ENCODE results near the gene HINT3. TPM values are rescaled to one million over a fixed set of nuclear protein-coding genes. Genes with fewer than 3 reads are reported as not detected.

HINT3 gene
- total RNA-seq, 1 experiment from 2014 or later: 12.7 TPM

DNA sequence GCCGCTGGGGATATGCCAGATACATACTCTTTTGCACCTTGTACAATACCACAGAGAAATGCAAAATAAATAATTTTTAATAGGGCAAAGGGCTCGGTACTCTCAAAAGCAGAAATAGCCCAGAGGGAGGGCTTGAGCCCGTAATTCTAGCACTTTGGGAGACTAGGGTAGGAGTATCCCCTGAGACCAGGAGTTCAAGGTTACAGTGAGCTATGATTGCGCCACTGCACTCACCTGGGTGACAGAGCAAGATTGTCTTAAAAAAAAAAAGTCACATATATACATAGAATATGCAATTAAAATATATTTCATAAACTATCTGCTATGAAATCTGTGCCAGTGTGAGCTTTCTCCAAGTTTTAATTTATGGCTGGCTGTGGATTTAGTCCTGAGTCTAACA, 29.0 kb downstream of the HINT3 start:
- Histone ChIP-seq H3K9me3 (ENCODE audit: control insufficient read depth in 1 of 2, insufficient read depth in 1 of 2, low read depth in 1 of 2, low read length in 2 of 2) (no peaks in the 10 kb centered on the region), H2AFZ (ENCODE audit: low read depth, low read length, poor library complexity, severe bottlenecking) (peak overlapping the region; percentile 76), H3K4me2 (ENCODE audit: low read length) (peak overlapping the region; percentile 88), H3K79me2 (ENCODE audit: insufficient read depth, low read length) (peaks cover 51% of the 10 kb centered on the region), H3K9ac (ENCODE audit: low read length) (peak overlapping the region; percentile 93), H3K27ac (ENCODE audit: low read depth, low read length) (peak overlapping the region; percentile 81; the same call in 1 of the 2 replicates), H4K20me1 (ENCODE audit: insufficient read depth) (peaks cover 4% of the 10 kb centered on the region; the same call in 1 of the 2 replicates), H3K36me3 (ENCODE audit: control insufficient read depth in 1 of 2, insufficient read depth in 2 of 2, low read length in 2 of 2) (no peaks in the 10 kb centered on the region), H3K4me1 (ENCODE audit: control insufficient read depth in 1 of 2, insufficient read depth in 2 of 2, low read length in 2 of 2) (peaks cover 7 to 39% of the 10 kb centered on the region in 2 experiments), H3K9me2 (ENCODE audit: insufficient read depth) (peaks cover 6% of the 10 kb centered on the region; the same call in 1 of the 2 replicates), H3K4me3 (replicated peaks in 1 of 2; ENCODE audit: low read depth in 1 of 2, low read length in 2 of 2) (peak overlapping the region; percentile 77 to 90), H3K27me3 (ENCODE audit: insufficient read depth, low read length) (no peaks in the 10 kb centered on the region)
- DNase-seq (ENCODE audit: low read depth, low spot score) (no peak), ATAC-seq (no peak)
- CTCF ChIA-PET: interaction anchor here (0.7 to 2.1 kb wide), 5 partner anchors 10 to 1205 kb away, joined by 3 to 11 read pairs (median 9); partner anchors contain the start of gene HINT3
- POLR2A ChIA-PET: interaction anchor here (0.9 to 2.4 kb wide), 3 partner anchors 9 to 204 kb away, joined by 3 to 14 read pairs (median 4); partner anchors contain the start of gene NCOA7
- no TSS peak for BruUV-seq (replicated peaks)
- no peak for TF ChIP-seq RAD21 (IDR thresholded peaks at IDR 0.05; ENCODE audit: low read depth)
- TF ChIP-seq CEBPB (IDR thresholded peaks at IDR 0.05; ENCODE audit: low read depth): peak; percentile 52; the same call in 1 of the 2 replicates
- intact Hi-C loops (cut with micrococcal nuclease): no loop called here
- RAD21 ChIA-PET (ENCODE audit: low non-redundant PET in 1 of 2, low total read pairs in 2 of 2, uncharacterized antibody in 2 of 2, unreplicated experiment in 2 of 2): no interaction called here

DNA sequence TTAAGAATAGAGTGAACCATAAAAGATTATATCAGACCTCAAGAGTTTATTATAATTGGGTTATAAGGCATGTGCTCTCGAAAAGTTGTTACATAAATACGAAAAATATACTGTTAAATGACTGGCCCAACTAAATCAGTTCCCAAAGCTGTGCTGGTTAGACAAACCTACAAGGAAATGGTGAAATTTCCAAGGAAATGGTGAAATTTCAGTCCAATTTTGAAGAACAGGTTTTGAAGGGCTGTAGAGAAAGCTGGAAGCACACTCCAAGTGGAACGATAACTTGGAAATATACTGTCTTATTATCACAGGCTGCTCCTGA, 29.4 kb downstream of the HINT3 start:
- Histone ChIP-seq H3K36me3 (ENCODE audit: control insufficient read depth in 1 of 2, insufficient read depth in 2 of 2, low read length in 2 of 2) (no peaks in the 10 kb centered on the region), H4K20me1 (ENCODE audit: insufficient read depth) (peaks cover 4% of the 10 kb centered on the region; the same call in 1 of the 2 replicates), H3K4me3 (replicated peaks in 1 of 2; ENCODE audit: low read depth in 1 of 2, low read length in 2 of 2) (peak overlapping the region; percentile 77 to 90), H3K27ac (ENCODE audit: low read depth, low read length) (peak overlapping the region; percentile 81), H2AFZ (ENCODE audit: low read depth, low read length, poor library complexity, severe bottlenecking) (peak overlapping the region; percentile 76), H3K27me3 (ENCODE audit: insufficient read depth, low read length) (no peaks in the 10 kb centered on the region), H3K9me2 (ENCODE audit: insufficient read depth) (peaks cover 6% of the 10 kb centered on the region; the same call in 1 of the 2 replicates), H3K4me1 (ENCODE audit: control insufficient read depth in 1 of 2, insufficient read depth in 2 of 2, low read length in 2 of 2) (peaks cover 7 to 39% of the 10 kb centered on the region in 2 experiments), H3K79me2 (ENCODE audit: insufficient read depth, low read length) (peaks cover 55% of the 10 kb centered on the region), H3K4me2 (ENCODE audit: low read length) (peak overlapping the region; percentile 88), H3K9me3 (ENCODE audit: control insufficient read depth in 1 of 2, insufficient read depth in 1 of 2, low read depth in 1 of 2, low read length in 2 of 2) (no peaks in the 10 kb centered on the region), H3K9ac (ENCODE audit: low read length) (peak overlapping the region; percentile 93)
- RAD21 ChIA-PET (ENCODE audit: low non-redundant PET in 1 of 2, low total read pairs in 2 of 2, uncharacterized antibody in 2 of 2, unreplicated experiment in 2 of 2): no interaction called here
- intact Hi-C loops (cut with micrococcal nuclease): loop anchor here (2.0 kb wide), 1 partner anchor 205 kb away; no protein-coding TSS in a partner anchor
- no TSS peak for BruUV-seq (replicated peaks)
- no peak for TF ChIP-seq SIN3A (IDR thresholded peaks at IDR 0.05; ENCODE audit: low read depth)
- no peak for TF ChIP-seq ZNF274 (IDR thresholded peaks at IDR 0.05; ENCODE audit: low read depth, low read length)
- 0 out of 2 replicates have a peak, but pooled peaks have one; percentile 13 for TF ChIP-seq SP1 (IDR thresholded peaks at IDR 0.05; ENCODE audit: low read depth)
- no peak for TF ChIP-seq EGR1 (IDR thresholded peaks at IDR 0.05; ENCODE audit: low read depth)
- TF ChIP-seq EZH2 (IDR thresholded peaks at IDR 0.05): no peak
- CTCF ChIA-PET: interaction anchor here (0.7 to 2.1 kb wide), 8 partner anchors 9 to 1204 kb away, joined by 3 to 11 read pairs (median 4); partner anchors contain the start of genes HINT3 and NCOA7
- no peak for DNase-seq (ENCODE audit: low read depth, low spot score)
- no peak for ATAC-seq
- POLR2A ChIA-PET: interaction anchor here (0.8 to 2.4 kb wide), 6 partner anchors 9 to 205 kb away, joined by 3 to 14 read pairs (median 4); partner anchors contain the start of gene NCOA7
